Fibroblast of the aortic adventitia (primary cell): ENCODE data around the gene ARVCF. TPM values are rescaled to one million over a fixed set of nuclear protein-coding genes. Genes with fewer than 3 reads are reported as not detected.
"Not testable (repeated sequence)": the region's sequence is repeated elsewhere in the genome, so short reads cannot be mapped to it uniquely, and the experiment has no call there.

Experiments
- DNase-seq: peaks from one replicate; pipeline ENCODE4 v3.0.0-alpha.2; 2010; ENCODE audit warnings: low read depth
- H3K4me3 ChIP-seq: 2 replicates; pipeline ENCODE4 v1.5.1; 2011; ENCODE audit warnings: low read depth, mild to moderate bottlenecking, control low read depth, low read length, moderate library complexity
- CTCF ChIP-seq: IDR thresholded peaks from 2 replicates; pipeline ENCODE4 v1.5.1; 2011; ENCODE audit warnings: mild to moderate bottlenecking, low read length, control low read depth, inconsistent platforms; ENCODE audit not compliant: insufficient read depth
- total RNA-seq: library from RNA; depleted of rRNA; stranded (reverse); fragments of >200 nt; gene quantifications from 2 replicates; pipeline ENCODE4 v1.2.3, GENCODE V29; 2012; ENCODE audit warnings: low replicate concordance

Gene ARVCF
- total RNA-seq, 1 donor: 12.9 TPM

GRCh38 chr22:19941365-19942082 lies 75.1 kb downstream of the ARVCF start, which contains the start of the genes COMT and TXNRD2:
Gene COMT (plus strand): TSS chr22:19941772. CDS start chr22:19962527, 20,755 bp downstream.
Gene TXNRD2 (minus strand): TSS chr22:19941818. CDS start chr22:19941803, 15 bp downstream.
- TF ChIP-seq CTCF: no peak
- peak within 1 kb of the TSS; percentile 96 for H3K4me3 ChIP-seq
- peak; percentile 51 for DNase-seq

GRCh38 chr22:19940536-19941364 lies 75.9 kb downstream of the ARVCF start:
- H3K4me3 ChIP-seq: peak overlapping the region; percentile 96
- no peak for DNase-seq
- no peak for TF ChIP-seq CTCF

- TF ChIP-seq CTCF: no peak
- no peak overlapping the region for H3K4me3 ChIP-seq
- peak; percentile 21 for DNase-seq
Measured at GRCh38 chr22:19937616-19938473, 78.8 kb downstream of the ARVCF start.

GRCh38 chr22:19936513-19936912 lies 80.1 kb downstream of the ARVCF start:
- TF ChIP-seq CTCF: no peak
- H3K4me3 ChIP-seq: no peak overlapping the region
- DNase-seq: no peak

- not testable (repeated sequence) for DNase-seq, H3K4me3 ChIP-seq
Measured at GRCh38 chr22:19935123-19935718, 81.4 kb downstream of the ARVCF start.

- no peak for TF ChIP-seq CTCF
- H3K4me3 ChIP-seq: no peak overlapping the region
- DNase-seq: no peak
Measured at GRCh38 chr22:19933341-19934241, 83.0 kb downstream of the ARVCF start.
